ENCODE results near the gene RAPGEF2. TPM values are rescaled to one million over a fixed set of nuclear protein-coding genes. Genes with fewer than 3 reads are reported as not detected.

The RAPGEF2 gene
- total and polyA plus RNA-seq, 2 donors (not counting 3 experiments of a cell fraction or from before 2014, with no cell fraction given), result 28.7 to 55.2 TPM

GRCh38 chr4:159195361-159195769 lies 92.5 kb downstream of the RAPGEF2 start:
- Histone ChIP-seq H2AFZ (ENCODE audit: low read depth, low read length) (no peak overlapping the region), H3K4me1 (ENCODE audit: control insufficient read depth, extremely low read depth, insufficient read depth, low read length) (peaks cover 21% of the 10 kb centered on the region), H3K36me3 (ENCODE audit: control insufficient read depth in 2 of 2, extremely low read depth in 1 of 2, insufficient read depth in 2 of 2, low read length in 2 of 2) (no peaks in the 10 kb centered on the region), H3K9me1 (replicated peaks; ENCODE audit: control insufficient read depth, extremely low read depth, insufficient read depth, low read length) (no peaks in the 10 kb centered on the region), H3K27ac (ENCODE audit: insufficient read depth, low read depth, low read length) (no peak overlapping the region), H3K4me2 (ENCODE audit: insufficient read depth, low read length) (no peak overlapping the region), H3K79me2 (ENCODE audit: control insufficient read depth, insufficient read depth, low read length) (peaks cover 9% of the 10 kb centered on the region), H3K27me3 (ENCODE audit: control insufficient read depth in 2 of 2, insufficient read depth in 2 of 2, low read length in 2 of 2) (no peaks in the 10 kb centered on the region), H4K20me1 (replicated peaks; ENCODE audit: control insufficient read depth, extremely low read depth, insufficient read depth, low read length) (no peaks in the 10 kb centered on the region), H3K9me3 (replicated peaks; ENCODE audit: control insufficient read depth, insufficient read depth, low read length) (no peaks in the 10 kb centered on the region), H3K4me3 (replicated peaks in 1 of 3; ENCODE audit: insufficient read depth in 1 of 3, low read depth in 1 of 3, low read length in 3 of 3) (no peak overlapping the region), H3K9ac (replicated peaks; ENCODE audit: extremely low read depth, insufficient read depth, low read length) (no peak overlapping the region)
- POLR2A ChIA-PET, result interaction anchor here (0.7 kb wide), 1 partner anchor 354 kb away, joined by 10 read pairs; no protein-coding TSS in a partner anchor
- dilution Hi-C loops (cut with MboI; ENCODE audit: extremely low pct_ligation_motif_present, low sequenced_read_pairs), result no loop called here
- FAIRE-seq, result no peak
- no TSS peak for BruUV-seq (replicated peaks)
- no peak for DNase-seq (ENCODE audit: low read depth, low spot score)
- TF ChIP-seq POLR2AphosphoS5 (IDR thresholded peaks at IDR 0.05; ENCODE audit: insufficient read depth, low read depth, low read length) (no peak), POLR2A (IDR thresholded peaks at IDR 0.05; ENCODE audit: low read depth, low read length) (no peak), FOS (IDR thresholded peaks at IDR 0.05; ENCODE audit: borderline replicate concordance, insufficient read depth, low read length) (no peak), CTCF (IDR thresholded peaks at IDR 0.05; ENCODE audit: extremely low read depth in 1 of 2, insufficient read depth in 1 of 2, low read depth in 1 of 2, low read length in 2 of 2) (no peak), JUN (IDR thresholded peaks at IDR 0.05; ENCODE audit: borderline replicate concordance, insufficient read depth, insufficient read length, low read depth) (no peak), MYC (IDR thresholded peaks at IDR 0.05; ENCODE audit: low read depth, low read length) (no peak)
- TF ChIP-seq, protein P1, sequence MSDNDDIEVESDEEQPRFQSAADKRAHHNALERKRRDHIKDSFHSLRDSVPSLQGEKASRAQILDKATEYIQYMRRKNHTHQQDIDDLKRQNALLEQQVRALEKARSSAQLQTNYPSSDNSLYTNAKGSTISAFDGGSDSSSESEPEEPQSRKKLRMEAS (IDR thresholded peaks at IDR 0.05; ENCODE audit: insufficient read depth, insufficient read length), result no peak
- CTCF ChIA-PET, result interaction anchor here (1.4 to 6.2 kb wide), 2 partner anchors 17 to 338 kb away, joined by 3 to 35 read pairs; no protein-coding TSS in a partner anchor
- intact Hi-C loops (cut with micrococcal nuclease), result no loop called here
